AG09319 (cell line): ENCODE data around the gene TEDC1.

Experiments used
- DNase-seq: peaks from one replicate; pipeline ENCODE4 v3.0.0-alpha.2; 2010; ENCODE audit warnings: low read depth; ENCODE audit errors: extremely low read depth
- TF ChIP-seq, protein P1 (sequence below): IDR thresholded peaks from 2 replicates; pipeline ENCODE4 v1.5.1; 2011; ENCODE audit warnings: low read depth, mild to moderate bottlenecking, inconsistent platforms, low read length, moderate library complexity

TEDC1 gene

DNA sequence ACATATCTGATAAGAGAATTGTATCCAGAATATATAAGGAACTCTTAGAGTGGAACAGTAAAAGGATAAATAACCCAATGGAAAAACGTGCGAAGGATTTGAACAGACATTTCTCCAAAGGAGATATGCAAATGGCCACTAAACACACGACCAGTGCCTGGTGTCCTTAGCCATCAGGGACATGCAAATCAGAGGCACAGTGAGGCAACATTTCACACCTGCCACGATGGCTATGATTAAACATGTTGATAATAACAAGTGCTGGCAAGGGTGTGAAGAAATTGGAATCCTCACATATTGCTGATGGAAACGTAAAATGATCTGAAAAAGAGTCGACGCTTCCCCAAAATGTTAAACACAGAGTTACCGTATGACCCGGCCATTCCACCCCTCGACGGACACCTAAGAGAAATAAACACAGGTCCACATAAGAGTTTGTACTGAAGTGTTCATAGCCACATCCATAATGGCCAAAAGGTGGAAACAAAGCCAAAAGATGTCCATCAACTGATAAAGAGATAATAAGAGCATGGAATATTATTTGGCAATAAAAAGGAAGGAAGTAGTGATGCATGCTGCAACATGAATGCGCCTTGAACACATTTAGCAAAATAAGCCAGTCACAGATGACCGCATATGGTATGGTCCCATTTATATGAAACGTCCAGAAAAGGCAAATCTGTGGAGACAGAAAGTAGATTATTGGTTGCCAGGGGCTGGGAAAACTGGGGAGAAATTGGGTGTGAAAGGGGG lies 29.1 kb downstream of the TEDC1 start:
- DNase-seq: no peak
- TF ChIP-seq, protein P1, sequence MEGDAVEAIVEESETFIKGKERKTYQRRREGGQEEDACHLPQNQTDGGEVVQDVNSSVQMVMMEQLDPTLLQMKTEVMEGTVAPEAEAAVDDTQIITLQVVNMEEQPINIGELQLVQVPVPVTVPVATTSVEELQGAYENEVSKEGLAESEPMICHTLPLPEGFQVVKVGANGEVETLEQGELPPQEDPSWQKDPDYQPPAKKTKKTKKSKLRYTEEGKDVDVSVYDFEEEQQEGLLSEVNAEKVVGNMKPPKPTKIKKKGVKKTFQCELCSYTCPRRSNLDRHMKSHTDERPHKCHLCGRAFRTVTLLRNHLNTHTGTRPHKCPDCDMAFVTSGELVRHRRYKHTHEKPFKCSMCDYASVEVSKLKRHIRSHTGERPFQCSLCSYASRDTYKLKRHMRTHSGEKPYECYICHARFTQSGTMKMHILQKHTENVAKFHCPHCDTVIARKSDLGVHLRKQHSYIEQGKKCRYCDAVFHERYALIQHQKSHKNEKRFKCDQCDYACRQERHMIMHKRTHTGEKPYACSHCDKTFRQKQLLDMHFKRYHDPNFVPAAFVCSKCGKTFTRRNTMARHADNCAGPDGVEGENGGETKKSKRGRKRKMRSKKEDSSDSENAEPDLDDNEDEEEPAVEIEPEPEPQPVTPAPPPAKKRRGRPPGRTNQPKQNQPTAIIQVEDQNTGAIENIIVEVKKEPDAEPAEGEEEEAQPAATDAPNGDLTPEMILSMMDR: no peak

DNA sequence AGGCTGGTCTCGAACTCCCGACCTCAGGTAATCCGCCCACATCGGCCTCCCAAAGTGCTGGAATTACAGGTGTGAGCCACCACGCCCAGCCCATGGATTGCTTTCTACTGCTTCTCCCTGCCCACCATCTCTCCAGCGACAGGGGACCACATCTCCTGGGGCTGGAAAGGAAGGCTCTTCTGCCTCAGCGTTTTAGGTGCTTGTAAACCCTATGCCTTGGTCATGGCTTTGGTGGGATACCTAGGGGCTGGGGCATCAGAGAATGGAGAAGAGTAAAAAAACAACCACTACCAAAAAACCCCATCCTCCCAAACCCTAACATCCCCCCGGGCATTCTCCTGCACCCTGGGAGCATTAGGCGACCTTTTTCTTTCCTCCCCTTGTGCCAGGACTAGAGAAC lies 34.3 kb downstream of the TEDC1 start:
- TF ChIP-seq, protein P1: no peak
- no peak for DNase-seq

DNA sequence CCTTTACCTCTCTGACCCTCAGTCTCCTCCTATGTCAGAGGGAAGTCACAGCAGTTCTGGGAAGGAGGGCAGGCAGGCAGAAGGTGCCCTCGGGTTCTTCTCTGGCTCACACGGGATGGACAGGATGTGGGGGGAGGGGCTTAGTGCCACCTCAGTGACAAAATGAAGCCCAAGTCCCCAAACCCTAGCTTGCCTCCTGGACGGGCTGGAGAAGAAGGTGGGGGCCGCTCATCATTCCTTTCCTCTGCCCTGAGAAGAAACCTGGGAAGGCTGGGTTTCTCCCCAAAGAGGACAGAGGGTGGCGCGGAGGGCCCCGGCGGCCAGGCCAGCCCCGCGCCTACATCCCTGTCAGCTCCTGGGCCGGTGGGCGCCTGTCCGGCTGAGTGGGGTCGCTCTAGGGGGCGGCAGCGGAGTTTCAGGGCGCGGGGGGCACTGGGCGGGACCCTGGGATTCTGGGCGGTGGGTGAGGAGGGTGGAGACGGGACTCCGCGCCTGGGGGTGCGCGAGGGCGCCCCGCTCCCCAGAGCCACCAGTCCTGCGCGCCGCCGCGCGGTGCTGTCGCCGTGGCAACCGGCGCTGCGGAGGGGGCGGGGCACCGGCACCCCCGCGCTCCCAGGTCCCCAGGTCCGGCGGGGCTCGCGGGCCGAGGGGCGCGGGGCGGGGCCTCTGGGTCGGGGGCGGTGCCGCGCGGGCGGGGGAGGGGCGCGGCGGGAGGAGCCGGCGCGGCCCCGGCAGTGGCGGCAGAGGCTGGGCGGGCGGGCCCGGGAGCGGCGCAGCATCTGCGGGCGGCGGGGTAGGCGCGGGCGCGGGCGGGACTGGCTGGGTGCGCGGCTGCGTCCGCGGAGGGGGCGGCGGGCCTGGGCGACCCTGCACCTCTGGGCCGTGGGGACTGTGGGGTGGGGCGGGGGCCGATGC lies 35.1 kb downstream of the TEDC1 start, which contains the start of gene TMEM121:
Gene TMEM121, plus strand, starts transcription at position 723 of the 915 bp plus-strand sequence. CDS start 2,252 bp downstream, outside the sequence.
- DNase-seq: no peak
- TF ChIP-seq, protein P1: no peak

DNA sequence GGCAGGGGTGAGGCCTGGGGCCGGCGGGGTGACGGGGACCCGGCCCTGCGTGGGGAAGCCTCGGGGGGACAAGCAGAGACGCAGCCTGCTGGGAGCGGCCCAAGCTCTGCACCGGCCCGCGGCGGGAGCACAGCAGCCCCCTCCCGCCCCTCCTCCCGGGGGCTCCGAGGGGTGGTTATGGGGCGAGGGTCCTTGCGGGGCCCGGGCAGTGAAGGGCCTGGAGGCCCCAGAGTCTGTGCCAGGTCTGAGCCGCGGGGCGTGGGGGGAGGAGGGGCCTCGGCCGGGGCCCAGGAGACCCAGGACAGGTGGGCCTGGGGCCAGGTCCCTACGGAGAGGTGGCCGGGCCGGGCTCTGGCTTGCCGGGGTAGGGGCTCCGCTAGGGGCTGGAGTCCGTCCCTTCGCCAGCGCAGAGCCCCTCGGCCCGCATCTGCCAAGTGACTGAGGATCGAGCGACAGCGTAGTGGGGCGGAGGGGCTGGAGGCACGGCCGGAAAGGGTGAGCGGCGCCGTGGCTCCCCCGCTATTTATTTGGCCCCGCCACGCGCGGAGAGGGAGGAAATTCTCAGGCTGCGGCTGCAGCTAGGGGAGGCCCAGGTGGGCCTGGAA lies 35.8 kb downstream of the TEDC1 start:
- TF ChIP-seq, protein P1: no peak
- no peak for DNase-seq

DNA sequence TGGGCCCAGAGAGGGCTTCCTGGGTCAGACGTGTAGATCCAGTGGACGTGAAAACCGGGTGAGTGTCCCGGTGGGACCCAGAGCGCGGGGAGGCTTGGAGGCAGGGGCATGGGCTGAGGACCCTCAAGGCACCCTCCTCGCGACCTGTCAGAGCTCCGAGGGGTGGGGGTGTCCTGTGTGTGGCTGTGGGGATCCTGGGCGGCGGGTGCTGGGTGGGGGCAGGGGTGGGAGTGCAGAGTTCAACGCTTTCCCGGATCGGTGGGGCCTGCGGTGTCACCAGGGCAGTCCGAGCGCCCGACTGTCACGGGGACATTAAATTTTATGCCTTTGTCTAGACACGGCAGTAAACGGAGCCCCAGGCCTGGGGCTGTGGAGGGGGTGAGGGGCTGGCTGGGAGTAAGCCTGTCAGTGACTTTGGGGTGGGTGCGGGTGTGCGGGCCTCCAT lies 36.4 kb downstream of the TEDC1 start:
- no peak for DNase-seq
- TF ChIP-seq, protein P1: no peak

DNA sequence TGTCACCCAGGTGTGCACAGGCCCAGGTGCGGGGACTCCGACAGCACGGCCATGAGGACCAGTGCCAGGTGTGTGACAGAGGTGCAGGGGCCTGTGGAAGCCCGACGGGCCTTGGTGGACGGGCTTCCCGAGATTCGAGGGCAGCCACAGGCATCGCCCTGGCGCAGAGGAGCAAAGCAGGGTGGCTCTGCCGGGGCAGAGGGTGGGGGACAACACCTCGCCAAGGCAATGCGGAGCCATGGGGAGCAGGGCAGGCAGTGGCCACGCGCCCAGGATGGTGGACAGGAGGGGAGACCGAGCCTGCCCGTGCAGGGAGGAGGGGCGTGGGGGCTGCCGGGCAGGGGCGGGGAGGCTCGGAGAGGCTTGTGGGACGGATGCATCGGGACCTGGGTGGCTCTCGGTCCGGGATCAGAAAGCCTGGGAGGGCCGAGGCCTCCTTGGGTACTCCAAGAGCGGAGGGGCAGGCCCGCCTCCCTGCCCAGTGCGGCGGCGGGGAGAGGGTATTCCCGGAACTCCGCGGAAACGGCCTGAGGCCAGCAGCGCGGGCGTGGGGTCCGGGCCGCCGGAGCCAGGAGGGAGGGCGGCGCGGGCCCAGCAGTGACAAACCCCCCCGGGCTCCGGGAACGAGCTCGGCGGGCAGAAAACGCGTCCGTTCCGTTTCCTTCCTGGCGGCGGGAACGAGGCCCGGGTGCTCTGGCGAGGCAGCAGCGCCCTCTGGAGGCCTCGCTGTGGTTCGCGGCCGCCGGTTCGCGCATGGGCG lies 37.0 kb downstream of the TEDC1 start:
- TF ChIP-seq, protein P1: peak; percentile 63
- DNase-seq: peak; percentile 28
